NCI-H128 (cell line): Measurements from ENCODE around the gene GGT1.
"Not testable (repeated sequence)": the region's sequence is repeated elsewhere in the genome, so short reads cannot be mapped to it uniquely, and the experiment has no call there.

ENCODE experiments used
- DNase-seq: peaks from one replicate; lab custom pipeline; 2025; ENCODE audit not compliant: unreplicated experiment; lab: John Stamatoyannopoulos, UW

The GGT1 gene

DNA sequence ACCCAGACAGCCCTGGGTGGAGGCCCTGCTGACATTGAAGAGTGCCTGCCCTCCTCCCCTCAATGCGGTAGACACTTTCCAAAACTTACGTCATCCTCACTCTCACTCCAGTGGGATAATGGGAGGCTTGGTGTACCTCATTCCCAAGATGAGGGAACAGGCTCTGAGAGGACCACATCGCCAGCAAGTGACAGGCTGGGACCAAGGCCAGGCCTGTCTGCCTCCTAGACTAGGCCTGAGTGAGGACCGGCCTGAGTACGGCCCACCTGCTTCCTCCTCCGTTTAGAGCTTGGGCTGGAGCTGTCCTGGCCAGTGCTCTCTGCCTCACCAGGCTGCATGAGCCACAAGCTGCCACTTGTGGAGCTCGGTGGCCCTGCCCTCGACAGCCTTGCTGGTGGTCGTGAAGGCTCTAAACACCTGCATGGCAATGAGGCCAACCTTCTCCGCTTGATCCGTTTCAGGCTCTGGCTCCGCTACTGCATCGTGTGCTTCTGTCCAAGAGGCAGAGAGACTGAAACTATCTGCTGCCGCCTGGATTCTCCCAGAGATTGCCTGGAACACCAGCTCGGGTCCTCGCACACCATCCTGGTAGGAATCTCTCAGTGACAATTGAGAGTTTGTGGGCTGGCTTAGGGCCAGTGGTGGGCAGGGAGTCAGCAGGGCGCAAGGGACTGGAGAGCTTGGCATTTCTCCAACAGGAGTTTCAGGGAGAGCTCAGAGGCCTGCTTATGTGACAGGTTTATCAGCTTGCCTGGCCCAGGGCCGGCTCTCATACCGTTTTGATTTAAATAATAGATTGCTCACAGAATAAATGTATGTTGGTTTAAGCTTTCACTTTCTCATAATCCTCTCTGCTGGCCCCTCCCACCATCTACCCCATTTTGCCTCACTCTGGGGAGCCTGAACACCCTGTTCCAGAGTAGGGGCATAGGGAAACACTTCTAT is 19.5 kb upstream of the GGT1 start:
- peak; percentile 67 for DNase-seq

DNA sequence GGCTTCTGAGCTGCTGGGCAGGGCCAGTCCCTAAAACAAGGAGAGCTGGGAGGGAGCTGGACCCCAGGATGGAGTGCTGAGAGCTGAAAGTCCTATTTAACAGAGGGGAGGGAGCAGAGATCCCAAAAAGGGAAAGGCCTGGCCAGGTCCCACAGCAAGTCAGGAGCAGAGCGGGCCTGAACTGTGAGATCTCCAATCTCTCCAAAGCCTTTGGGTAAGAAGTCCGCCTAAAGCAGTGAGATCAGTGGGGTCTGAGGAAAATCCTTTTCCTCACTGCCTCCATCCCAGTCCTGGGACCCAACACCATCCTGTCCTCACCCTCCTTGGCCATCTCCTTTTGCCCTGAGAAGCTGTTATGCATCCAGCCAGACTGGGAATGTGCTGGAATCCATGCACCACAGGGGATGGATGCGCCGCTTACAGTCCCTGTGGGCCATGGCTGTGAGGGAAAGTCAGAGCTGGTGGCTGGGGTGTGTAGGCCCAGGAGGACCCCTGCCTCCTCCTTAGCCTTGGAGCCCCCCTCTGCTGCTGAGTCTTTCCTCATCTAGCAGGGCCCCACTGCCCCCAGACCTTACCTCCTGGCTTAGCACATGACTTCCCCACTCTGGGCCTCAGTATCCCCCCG is 18.7 kb upstream of the GGT1 start:
- DNase-seq: no peak

DNA sequence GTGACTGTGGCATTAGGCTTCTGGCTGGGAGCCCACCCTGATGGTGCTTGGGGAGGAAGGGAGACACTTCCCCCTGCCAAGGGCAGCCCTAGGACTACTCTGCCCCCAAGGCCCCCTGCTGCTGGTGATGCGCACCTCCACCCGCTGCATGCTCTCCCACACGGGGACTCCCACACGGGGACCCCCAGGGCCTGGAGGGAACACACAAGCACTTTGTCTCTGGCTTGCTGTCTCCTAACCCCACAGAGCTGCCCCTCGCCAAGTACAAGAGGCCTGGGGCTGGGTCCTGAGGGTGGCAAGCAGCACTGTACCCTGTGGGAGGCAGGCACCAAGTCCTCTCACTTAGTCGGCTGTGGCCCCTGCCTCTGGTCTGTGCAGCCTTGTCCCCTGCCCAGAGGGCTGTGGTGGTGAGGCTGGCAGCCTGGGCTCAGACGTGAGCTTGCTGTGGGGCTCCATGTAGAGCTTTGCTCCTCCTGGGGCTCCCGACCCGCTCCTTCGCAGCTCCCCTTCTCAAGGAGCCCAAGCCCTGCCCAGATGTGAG is 18.1 kb upstream of the GGT1 start:
- no peak for DNase-seq

DNA sequence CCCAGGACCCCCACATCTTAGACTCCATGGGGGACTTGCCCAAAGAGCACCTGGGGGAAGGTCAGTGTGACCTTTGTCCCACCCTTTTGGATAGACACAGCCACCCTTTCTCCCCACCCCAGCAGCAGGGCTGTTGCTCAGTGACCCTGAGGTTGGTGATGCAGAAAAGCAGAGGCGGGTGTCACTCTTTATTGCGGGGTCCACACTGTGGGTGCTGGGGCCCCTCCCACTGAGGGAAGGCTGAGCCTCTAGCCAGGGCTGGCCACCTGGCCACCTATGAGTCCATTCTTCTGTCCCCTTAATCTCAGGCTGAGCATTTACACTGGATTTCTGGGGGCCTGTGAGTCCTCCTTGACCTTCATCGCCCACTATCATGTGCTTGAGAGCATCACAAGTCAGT is 17.5 kb upstream of the GGT1 start:
- DNase-seq: no peak

DNA sequence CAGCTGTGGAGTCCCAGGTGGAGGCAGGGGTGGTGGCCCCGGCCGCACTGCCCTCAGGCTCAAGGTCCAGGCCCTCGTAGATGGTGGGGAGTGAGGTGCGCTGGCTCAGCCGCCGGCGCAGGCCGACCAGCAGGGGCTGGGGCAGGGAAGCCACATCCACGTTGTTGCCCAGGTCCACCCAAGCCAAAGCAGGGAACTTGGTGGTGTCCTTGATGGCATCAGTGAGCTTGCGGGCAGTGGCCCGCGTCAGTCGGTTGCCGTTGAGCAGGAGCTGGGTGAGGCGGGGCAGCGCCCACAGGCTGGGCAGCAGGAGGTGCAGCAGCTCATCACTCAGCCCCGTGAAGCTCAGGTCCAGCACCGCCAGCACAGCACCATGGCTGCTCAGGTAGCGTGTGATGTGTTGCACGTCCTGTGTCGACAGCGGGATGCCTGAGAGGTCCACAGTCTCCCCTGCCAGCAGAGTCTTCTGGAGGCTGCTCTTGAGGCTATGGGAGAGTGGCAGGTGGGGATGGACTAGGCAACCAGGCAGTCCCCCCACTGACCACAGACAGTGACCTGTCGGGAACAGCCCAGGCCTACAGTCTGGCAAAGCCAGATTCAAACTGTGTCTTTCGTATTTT is 17.0 kb upstream of the GGT1 start:
- DNase-seq: no peak

DNA sequence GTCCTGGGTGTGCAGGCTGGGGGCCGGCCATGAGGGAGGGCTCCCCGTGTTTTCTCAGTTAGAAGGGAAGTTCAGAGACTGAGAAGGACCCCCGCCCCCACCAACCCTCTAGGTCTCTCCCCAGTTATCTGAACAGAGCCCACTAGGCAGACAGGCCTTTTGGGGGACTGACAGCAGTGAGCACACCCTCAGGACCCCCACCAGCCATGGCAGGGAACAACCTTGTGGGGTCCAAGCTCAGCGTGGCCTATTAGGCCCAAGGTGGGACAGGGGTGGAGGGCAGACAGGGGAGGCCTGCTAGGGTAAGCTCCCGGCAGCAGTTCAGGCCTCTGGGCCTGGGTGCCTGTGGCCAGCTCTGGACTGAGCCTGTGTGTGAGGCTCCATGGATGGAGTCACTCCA is 15.7 kb upstream of the GGT1 start:
- no peak for DNase-seq

DNA sequence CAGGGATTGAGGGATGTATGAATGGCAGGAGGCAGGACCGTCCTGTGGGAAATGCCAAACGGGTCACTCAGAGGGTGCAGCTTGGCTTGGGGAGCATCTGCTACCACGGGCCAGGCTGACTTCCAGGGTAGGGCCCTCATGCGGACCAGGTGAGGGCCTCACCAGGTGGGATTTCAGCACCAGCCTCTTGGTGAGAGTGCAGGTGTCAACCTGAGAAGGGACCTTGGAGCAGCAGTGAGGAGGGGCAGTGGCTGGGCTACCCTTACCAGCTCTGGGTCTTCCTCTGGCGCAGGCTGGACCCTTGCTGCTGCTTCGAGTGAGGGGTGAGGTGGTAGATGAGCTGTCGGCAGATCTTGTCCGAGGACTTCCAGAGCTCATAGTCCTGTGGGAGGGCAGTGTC is 15.0 kb upstream of the GGT1 start:
- DNase-seq: no peak

DNA sequence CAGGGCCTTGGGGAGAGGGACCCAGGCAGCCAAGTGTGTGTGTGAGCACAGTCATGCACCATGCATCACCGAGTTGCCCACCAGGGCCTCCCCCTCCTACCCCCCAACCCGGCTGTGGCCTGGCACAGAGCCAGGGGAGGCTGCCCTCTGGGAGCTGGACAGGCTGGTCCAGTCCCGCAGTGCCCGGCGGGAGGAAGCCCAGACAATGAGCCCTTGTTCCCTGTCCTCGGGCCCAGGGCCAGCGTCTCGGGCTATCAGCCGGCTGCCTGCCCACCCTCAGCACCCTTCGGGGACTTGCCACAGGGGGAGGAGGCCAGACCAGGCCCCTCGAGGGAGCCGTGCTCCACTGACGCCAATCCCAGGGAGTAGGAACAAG is 14.6 kb upstream of the GGT1 start:
- no peak for DNase-seq

DNA sequence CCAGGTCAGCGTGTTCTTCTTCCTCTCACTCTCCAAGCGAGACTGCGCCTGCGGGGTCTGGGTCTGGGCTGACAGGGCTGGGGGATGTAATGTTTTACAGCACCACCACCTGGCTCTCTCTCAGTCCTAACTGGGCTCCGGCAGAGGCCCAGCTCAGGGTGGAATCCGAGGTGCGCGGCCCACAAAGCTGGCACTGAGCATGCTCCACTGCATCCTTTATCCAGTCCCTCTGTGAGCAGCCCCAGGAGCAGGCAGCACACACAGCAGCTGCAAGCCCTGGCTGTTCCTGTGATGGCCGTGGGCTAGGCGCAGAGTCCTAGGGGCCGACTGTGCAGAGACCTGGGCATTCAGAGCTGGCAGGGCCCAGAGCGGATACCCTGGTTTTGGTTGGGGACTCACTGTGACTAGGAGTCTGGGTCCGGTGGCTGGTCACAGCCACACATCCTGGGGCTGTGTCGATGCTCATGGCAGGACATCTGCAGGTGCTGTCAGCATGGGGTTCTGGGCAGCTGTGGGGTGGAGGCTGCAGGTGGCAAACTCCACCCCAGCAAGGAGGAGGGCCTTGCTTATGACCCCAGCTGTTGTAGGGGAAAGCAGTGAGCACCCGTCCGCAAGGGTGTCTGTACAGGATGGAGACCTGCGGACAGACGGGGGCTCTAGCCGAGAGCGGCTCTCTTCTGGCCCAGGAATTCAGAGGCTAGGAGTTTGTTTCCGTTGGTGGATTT is 14.1 kb upstream of the GGT1 start:
- no peak for DNase-seq

DNA sequence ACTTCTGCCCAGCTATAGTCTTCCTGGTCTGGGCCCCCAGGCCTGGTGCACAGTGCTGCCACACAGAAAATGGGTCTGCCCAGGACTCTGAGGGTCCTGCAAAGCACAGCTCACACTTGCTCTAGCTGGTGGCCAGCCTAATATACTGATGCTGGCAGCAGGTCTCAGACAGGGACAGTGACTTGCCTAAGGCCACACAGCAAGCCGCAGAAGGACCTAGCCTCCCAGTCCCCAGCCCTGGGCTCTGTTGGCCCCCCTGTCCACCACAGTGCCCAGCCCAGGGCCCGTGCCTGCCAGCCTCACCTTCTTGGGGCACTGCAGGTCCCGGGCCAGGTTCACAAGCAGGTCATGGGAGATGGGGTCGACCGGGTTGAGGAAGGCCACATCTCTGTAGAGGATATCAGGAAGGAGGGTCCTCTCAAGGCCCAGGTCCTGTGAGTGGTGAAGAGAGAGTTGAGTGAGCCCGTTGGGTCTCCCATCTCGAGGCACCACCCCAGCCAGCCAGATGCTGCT is 13.4 kb upstream of the GGT1 start:
- no peak for DNase-seq

DNA sequence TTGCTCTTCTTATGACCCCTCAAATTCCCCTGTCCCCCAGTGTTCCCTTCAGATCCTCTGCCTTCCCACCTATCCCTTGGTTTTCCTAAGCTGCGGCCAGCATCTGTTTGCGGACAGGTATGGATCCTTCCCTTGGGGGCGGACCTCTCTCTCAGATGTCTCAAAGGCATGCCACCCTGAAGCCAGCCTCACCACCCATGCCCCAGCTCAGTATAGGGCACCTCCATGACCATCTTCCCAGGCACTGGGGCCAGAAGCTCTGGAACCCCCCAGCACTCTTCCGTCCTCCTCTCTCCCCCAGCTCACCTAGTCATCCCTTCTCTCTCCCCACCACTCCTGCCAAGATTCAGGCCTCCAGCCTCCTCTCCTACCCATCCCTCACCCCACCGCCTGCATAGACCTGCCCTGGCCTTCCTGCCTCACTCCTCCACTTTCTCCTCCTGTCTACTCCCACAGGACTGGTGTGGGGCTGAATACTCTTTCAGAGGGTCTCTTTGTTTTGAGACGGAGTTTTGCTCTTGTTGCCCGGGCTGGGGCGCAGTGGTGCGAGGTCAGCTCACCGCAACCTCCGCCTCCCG is 12.3 kb upstream of the GGT1 start:
- no peak for DNase-seq

DNA sequence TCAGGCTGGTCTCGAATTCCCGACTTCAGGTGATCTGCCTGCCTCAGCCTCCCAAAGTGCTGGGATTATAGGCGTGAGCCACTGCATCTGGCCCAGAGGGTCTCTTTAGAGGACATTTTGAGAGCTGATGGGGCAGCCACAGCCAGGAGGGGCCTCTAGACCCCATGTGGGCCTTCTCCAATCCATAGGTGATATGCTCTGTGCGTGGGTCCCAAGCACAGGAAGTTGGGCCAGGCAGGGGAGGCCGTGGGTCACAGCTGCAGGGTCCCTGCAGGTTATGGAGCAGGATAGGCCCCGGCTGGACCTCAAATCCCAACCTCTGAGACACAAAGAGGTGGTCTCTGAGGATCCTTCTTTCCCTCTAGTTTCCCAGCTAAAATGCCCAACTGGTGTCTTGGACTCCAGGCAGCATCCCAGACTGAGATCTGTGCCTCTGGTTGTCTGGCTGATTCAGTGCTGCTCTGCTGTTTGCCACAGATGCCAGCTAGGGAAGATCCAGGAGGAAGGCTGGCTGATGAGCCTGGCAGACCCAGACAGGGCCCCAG is 11.6 kb upstream of the GGT1 start:
- no peak for DNase-seq

DNA sequence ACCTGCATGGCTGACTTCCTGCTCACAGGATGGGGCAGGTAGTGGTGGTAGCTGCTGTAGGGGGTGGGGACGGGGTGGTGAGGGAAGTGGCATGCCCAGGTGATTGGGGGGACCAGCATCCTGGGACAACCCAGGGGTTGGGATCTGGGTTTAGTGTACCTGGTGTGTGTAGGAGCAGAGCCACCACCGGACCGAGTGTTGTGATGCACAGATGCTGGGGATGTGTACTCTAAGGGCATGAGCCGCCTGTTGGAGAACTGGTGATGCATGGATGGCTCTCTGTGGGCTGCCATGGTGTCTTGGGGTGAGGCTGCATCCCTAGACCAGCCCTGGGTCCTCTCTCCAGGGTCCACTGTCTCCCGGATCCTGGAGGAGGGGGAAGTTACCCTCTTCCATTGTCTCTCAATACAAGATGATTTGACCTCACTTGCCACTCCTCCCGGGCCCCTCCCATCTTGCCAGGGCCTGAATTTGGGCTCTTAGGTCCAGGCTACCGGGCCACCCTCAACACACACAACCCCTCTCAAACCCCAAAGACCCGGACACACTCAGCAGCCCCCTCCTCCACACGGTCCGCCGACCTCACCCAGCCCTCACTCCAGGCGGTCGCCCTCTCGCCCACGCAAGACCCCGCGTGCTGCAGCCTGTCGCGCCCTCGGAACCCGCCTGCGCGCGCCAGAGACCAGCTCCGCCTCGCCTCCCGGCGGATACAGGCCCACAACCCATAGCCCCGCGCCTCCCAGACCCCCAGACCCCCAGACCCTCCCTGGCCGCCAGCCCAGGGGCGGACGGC is 10.7 kb upstream of the GGT1 start:
- no peak for DNase-seq

DNA sequence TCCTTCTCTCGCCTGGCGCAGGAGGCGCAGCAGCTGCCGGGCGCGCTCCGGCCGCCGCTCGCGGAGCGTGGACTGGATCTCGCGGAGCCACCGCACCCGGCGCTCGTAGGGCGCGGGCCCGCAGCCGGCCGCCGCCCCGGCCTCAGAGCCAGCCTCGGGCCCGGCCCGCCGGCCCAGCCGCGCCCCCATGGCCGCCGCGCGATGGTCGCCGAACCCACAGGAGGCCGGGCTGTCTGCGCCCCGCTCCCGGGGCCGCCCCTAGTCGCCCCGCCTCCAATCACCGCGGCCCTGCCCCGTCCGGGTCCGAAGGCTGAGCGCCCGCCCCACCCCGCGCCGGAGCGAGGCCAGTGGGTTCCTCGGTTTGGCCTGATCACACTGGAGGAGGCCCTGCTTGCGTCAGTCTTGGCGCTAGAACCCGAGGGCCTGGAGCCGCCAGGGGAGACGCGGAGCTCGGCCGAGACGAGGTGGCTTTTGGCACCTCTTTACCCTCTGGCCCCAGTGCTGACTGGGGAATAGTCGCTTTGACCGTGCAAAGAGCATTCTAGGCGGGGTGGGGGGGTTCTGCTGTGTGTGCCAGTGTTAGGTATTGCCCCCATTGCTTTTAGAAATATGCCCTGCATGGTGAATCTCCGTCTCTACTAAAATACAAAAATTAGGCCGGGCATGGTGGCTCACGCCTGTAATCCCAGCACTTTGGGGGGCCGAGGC is 10.0 kb upstream of the GGT1 start, which contains the start of gene LRRC75B:
LRRC75B (minus strand) TSS at position 223 of the 708 bp plus-strand sequence; CDS start at position 189, 34 bp downstream.
- DNase-seq: peak; percentile 26

DNA sequence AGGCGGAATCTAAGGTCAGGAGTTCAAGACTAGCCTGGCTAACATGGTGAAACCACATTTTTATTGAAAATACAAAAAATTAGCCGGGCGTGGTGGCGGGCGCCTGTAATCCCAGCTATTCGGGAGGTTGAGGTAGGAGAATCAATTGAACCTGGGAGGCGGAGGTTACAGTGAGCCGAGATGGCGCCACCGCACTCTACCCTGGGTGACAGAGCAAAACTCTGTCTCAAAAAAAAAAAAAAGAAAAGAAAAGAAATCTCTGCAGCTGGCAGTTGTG is 9.5 kb upstream of the GGT1 start:
- not testable (repeated sequence) for DNase-seq

DNA sequence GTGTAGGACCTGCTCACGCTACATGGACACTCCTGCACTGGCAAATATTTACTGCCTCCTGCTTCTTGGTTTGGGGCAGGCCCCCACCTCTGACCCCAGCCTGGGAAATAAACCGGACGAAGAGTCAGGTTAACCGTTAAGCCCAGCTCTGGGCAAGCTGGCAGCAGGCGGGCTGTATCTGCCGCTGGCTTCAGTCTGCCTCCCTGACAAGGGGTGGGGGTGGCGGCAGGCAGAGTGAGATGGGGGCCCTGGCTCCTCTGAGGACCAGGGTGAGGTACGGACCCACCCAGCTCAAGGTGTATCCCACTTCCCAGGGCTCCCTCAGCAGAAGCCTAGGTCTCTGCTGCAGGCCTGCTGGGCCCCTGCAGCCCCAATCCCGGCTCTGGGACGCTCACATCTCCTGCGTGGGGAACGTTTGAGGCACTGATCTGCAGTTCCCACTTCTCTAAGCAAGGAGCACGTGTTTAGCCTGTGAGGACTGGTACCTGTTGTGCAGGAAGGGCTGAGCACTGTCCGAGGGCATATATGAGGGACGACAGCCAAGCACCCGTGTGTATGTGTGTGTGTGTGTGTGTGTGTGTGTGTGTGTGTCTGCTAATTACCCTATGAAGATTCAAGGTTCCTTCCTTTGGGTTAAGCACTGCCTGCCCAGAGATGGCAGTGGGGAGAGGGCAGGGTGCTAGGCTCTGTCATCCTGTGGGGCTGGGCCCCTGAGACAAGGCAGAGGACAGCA is 9.0 kb upstream of the GGT1 start:
- DNase-seq: no peak

DNA sequence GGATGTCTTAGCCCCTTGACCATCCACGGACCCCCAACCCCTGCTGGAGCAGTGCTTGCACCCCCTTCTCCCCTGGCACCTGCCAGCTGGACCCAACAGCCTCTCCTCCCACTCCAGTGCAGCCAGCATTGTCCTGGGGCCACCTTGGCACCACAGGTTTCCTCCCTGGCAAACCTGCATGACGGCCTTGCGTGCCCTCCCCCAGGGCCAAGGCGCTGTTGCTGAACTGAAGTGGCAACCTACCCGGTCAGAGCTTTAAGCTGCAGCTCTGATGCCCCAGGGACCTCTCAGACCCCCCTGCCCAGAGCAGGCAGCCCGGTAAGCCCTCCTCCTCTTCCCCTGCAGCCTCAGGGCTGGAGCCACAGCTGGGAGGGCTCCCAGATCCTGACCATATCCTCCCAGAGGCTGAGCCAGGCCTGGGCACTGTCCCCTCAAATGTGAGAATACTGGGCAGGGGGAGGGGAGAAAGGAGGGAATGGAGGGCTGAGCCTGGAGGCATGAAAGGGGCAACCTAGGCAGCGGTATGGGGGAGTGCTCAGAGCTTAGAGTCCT is 8.3 kb upstream of the GGT1 start:
- no peak for DNase-seq

DNA sequence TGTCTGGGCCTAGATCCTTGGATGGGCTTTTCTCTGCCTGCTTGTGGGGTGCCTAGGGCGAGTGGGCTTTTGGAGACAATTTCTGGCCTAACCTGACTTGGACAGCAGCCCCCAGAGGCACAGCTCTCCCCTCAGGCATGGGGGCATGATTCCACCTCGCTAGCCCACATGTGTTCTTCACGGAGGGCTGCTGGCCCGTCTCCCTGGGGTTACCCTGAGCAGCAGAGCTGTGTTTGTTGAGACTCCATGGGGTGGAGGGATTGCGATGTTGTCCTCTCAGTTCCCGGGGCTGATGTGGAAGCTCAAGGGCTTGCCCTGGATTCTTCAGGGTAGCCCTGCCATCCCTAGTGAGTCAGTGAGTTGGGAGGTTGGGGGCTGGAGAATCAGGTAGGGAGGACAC is 7.8 kb upstream of the GGT1 start:
- no peak for DNase-seq
